Glomerular visceral epithelial cell (primary cell): Measurements from ENCODE around the gene PDZD8.

Source experiments
- DNase-seq: peaks from one replicate; pipeline ENCODE4 v3.0.0-alpha.2; 2016; ENCODE audit errors: extremely low spot score

The PDZD8 gene, protein sequence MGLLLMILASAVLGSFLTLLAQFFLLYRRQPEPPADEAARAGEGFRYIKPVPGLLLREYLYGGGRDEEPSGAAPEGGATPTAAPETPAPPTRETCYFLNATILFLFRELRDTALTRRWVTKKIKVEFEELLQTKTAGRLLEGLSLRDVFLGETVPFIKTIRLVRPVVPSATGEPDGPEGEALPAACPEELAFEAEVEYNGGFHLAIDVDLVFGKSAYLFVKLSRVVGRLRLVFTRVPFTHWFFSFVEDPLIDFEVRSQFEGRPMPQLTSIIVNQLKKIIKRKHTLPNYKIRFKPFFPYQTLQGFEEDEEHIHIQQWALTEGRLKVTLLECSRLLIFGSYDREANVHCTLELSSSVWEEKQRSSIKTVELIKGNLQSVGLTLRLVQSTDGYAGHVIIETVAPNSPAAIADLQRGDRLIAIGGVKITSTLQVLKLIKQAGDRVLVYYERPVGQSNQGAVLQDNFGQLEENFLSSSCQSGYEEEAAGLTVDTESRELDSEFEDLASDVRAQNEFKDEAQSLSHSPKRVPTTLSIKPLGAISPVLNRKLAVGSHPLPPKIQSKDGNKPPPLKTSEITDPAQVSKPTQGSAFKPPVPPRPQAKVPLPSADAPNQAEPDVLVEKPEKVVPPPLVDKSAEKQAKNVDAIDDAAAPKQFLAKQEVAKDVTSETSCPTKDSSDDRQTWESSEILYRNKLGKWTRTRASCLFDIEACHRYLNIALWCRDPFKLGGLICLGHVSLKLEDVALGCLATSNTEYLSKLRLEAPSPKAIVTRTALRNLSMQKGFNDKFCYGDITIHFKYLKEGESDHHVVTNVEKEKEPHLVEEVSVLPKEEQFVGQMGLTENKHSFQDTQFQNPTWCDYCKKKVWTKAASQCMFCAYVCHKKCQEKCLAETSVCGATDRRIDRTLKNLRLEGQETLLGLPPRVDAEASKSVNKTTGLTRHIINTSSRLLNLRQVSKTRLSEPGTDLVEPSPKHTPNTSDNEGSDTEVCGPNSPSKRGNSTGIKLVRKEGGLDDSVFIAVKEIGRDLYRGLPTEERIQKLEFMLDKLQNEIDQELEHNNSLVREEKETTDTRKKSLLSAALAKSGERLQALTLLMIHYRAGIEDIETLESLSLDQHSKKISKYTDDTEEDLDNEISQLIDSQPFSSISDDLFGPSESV

DNA sequence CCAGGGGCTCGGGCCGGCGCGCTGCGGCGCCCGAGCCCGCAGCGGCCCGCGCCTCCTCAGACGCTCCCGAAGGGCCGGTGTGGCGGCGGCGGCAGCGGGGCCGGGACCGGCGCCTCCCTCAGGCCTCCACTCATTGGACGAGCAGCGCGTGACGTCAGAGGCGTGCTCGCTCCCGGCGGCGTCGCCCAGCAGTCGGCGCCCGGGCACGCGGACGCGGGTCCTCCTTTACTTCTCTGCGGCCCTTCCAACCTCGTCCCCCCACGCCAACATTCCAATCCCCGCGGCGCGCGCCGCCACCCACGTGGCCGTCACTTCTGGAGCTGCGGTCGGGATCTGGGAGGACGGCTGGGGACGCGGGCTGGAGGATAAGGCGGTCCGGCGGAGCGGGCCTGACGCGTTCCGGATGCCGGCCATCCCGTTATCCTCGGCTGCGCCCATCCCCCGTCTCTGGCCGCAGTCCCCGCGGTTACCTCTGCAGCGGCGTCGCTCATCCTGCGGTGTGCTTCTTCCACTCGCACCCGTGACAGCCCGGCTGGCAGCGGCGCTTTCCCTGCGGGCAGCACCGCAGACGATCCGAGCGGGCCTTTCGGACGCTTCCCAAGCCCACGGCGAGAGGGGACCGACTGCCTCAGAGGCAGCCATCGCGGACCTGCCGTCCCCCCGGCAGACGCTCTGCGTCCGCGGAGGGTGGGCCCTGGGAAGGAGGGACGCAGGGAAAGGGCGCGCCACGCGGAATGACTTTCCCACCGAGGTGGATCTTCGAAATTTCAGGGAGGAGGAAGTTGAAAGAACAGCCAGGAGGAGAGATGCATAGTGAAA lies at the start of gene PDZD8:
PDZD8 (minus strand) TSS at position 81 of the 819 bp plus-strand sequence. CDS start 213 bp downstream, outside the sequence.
- DNase-seq = peak; percentile 91

DNA sequence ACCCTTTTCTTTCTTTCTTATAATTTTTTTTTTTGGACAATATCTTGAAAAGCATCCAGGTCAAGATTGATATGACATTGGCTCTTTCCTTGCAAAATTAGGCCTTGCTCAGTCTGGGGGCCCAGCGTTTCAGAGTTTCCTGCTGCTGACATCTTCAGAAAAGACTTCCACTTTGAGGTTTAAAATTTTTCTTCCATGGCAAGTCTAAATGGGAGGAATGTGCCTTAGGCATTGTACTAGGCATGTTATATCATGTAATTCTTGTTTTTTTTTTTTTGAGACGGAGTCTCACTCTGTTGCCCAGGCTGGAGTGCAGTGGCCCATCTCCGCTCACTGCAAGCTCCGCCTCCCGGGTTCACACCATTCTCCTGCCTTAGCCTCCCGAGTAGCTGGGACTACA lies 48.9 kb upstream of the PDZD8 start:
- DNase-seq = no peak

DNA sequence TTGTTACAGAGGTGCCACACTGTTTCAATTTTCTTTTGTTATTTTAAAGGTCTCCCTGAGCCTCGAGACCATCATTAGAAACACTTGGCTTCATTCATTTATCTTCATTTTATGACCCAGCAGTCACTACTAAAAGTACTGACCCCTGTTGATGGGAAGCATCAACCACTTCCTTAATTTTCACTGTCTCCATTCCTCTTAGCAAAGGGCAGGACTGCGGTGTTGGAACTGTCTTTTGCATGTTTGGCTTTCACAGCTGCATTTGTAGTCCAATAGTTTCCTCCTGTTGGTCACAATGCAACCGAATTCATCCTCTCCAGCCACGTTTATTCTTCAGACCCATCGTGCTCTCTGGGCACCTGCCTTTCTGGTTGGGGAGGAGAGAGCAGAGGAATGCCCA lies 46.7 kb upstream of the PDZD8 start:
- no peak for DNase-seq

- DNase-seq = no peak
These were observed 45.5 kb upstream of the PDZD8 start for GRCh38 chr10:117420768-117421167.

DNA sequence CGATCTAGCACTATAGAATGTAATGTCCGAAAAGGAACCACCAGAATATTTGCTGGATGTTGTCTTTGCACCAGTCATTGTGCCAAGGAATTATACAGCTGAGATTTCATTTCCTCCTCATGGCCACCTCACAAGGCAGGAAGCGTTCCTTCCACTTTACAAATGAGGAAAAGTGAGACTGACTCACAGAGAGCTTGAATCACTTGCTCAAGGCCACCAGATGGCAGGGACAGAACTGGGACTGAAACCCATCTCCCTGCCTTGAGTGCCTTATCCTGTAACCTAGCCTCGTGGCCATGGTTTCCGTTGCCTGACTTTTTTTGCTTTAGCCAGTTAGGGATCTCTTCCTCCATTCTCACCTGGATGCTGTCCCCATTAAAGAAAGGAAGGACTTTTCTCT lies 44.7 kb upstream of the PDZD8 start:
- no peak for DNase-seq

DNA sequence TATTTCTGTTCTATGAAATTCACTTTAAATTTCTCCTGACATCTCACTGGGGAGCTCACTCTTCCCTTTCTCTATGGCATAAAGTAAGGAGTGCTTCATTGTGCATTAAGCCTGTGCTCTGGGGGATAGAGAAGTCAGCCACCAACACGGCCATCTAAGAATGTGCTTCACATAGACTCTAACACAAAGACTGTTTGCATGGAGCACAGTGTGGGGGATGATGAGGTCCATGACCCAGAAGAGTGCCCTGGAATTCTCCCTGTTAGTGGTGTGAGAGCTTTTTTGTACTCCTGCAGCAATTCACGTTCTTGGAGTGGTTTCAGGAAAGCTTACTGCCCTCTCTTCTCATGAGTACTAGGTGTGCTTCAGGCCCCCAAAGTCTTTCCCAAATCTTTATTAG lies 43.9 kb upstream of the PDZD8 start:
- DNase-seq = no peak

- DNase-seq = no peak
These were observed 42.9 kb upstream of the PDZD8 start for GRCh38 chr10:117418121-117418520.

DNA sequence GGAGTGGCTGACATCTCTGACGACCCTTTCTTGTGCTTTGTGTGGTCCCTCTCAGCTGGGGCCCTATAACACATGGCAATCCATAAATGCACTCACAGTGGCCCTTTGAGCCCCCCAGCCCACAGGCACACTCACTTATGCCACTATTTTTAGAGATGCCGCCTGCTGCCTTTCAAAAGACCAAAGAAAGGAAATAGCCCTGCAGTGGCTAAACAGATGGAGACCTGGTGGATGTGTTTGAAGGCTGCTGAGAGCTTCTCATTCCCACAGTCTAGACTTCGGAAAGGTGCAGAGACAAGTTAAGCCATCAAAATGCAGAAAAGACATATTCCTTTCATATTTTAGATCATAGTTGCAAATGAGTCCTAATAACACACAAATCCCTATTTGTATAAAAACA lies 42.0 kb upstream of the PDZD8 start:
- DNase-seq = no peak

DNA sequence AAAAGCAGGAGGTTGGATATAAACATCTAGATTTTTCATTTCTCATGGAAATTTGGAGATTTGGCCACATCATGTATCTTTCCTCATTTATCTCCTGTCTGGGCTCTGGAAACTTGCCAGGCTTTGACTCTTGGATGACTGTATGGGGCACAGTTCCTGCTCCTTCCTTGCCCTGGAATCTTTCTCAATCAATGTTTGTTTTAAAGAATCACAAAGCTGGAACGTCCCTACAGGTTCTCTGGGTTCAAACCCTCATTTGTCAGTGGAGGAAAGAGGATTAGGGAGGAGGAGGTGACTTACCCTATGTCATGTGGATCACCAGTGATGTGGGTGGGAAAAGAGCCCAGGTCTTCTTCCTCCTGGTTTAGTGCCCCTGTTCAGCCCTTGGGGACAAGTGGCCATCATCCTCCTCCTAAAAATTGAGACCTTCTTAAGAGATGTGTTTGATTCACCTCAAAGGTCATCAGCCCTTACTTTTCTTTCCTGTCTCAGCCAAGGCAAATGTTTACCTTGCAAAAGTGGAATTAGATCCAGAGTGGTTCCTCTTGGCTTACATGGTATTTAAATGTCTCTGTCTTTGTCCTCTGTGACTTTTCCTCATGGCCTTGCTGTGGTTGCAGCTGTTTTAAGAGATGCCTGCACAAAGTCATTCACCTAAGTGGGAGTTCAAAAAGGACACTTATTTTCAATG lies 38.8 kb upstream of the PDZD8 start:
- DNase-seq = peak; percentile 40

- DNase-seq = no peak
These were observed 37.3 kb upstream of the PDZD8 start for GRCh38 chr10:117412469-117413010.

- DNase-seq = no peak
These were observed 36.5 kb upstream of the PDZD8 start for GRCh38 chr10:117411479-117412399.

DNA sequence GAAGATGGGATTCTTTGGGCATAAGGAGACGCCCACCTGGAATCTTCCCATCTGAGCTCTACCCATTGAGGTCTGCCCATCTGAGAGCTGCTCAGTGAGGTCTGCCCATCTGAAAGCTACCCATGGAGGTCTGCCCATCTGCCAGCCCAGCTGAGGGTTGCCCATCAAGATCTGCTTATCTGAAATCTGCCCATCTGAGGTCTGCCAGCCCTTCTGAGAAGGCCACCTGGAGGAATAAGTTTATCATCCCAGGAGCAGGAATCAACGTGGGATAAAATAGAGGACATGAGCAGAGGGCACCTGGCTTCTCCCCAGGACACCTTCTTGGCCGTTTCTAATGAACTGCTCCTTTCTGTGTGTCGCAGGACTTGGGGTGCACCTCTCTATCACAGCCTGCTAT lies 35.3 kb upstream of the PDZD8 start:
- DNase-seq = no peak

DNA sequence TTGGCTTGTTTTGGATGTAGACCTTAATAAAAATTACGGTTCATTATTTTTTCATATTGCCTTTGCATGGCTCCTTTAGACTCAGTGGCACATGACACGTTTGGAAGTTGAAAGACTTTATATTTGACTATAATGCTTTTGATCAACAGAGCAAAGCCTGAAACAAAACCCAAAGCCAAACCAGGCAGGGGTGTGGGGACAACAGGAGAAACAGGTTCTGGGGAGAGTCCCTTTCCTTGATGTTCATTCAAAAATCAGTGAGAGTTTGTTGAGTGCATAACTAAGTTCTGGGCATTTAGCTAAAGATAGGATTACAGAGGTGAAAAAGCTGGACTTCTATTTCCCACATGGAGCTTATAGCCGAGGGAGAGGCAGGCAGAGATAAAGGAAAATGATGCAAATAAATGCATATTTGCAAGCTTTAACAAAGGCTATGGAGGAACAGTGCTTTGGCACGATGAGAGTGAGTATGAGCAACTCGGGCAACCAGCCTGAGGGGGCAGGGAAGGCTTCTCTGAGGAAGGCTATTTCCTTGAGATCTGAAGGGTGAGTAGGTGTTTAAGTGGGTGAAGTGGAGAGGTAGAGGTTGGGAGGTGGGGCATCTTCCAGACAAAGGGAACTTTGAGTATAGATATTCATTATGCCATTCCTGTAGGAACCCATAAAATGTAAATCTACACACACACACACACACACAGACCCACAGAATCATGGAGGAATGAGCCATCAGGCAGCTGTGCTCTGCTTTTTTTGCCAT lies 34.5 kb upstream of the PDZD8 start:
- DNase-seq = no peak

DNA sequence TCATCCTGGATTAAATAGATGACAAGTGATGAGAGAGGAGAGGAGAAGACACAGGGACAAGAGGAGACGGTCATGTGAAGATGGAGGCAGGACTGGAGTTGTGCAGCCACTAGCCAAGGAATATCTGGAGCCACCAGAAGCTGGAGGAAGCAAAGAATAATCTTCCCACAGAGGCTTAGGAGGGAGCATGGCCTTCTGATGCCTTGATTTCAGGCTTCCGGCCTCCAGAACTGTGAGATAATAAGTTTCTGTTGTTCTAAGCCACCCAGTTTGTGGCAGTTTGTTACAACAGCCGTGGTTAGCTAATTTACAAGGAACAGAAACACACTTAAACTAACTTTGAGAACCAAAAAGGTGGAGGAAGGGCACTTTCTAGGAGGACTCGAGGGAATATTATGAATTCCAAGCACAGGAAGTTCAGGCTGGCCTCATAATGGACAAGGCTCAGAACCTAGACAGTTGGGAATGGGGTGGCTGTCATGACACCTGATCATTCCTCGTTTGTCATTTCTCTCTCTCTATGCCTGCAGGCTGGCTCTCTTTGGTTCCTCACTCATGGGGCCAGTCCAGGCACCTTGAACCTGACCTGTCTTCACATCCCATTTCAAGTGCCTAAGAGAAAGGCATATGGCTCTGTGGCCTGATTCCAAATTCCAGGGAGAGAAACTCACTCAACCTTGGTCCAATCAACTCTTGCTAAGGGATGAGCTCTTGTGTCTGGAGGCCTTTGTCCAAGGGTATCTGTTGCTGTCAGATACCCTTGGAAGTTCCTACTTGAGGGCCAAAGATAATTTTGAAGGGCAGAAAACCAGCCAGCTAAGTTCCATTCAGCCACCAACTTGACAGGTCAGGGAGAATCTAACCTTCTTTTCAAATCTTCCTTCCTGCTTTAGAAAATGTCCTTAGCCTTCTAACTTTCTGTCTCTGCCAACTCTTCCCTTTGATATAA lies 33.5 kb upstream of the PDZD8 start:
- DNase-seq = no peak

DNA sequence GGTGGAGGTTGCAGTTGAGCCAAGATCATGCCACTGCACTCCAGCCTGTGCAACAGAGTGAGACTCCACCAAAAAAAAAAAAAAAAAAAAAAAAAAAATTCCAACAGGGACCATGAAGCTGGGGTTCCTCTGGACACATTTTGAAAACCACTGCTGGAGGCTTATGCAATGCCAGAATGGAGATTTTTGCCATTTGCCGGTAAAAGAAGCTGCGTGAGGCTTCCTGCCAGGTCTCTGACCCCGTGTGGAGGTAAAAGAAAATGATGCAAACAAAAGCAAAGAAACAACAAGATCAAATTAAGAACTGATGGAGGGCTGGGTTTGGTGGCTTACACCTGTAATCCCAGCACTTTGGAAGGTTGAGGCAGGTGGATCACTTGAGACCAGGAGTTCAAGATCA lies 30.5 kb upstream of the PDZD8 start:
- no peak for DNase-seq

DNA sequence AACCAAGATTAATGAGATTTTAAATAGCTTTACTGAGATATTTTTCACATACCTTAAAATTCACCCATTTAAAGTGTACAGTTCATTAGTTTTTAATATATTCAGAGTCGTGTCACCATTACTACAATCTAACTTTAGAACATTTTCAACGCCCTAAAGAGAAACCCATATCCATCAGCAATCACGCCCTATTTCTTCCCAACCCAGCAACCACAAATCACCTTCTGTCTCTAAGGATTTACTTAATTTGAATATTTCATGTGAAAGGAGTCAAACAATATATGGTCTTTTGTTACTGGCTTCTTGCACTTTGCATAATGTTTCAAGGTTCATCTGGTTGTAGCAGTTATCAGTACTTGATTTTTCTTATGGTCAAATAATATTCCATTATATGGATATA lies 25.1 kb upstream of the PDZD8 start:
- DNase-seq = no peak

DNA sequence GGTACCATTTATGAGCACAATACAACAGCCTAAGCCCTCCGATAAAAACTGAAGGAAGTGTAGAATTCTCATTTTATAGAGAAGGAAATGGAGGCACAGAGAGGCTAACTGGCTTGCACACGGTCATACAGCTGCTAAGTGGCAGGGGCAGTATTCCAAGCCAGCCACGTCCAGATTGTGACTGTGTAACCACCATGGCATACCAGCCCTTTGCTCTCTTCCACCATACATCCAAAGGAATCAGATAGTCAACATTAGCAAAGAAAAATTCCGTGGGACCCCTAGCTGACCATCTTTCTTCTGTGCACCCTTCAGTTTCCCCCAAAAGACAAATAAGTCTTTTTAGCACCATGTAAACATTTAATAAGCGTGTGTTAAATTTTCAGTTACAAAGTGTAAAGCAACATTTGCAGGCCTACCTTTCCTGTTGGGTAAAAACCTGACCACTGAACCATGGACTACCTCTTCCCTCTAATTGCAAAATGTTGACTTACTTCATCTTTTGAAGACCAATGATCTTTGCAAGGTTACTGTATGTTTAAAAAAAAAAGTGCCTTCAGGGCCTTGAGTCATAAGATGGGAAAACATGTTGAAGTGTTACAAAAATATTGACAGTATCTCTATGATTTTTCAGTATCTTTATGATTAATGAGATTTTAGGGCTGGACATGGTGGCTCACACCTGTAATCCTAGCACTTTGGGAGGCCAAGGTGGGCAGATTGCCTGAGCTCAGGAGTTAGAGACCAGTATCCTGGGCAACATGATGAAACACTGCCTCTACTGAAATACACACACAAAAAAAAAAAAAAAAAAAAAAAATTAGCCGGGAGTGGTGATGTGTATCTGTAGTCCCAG lies 24.3 kb upstream of the PDZD8 start:
- no peak for DNase-seq
